ENCODE results near the gene HAUS2. TPM values are rescaled to one million over a fixed set of nuclear protein-coding genes. Genes with fewer than 3 reads are reported as not detected.
"Not testable (repeated sequence)": the region's sequence is repeated elsewhere in the genome, so short reads cannot be mapped to it uniquely, and the experiment has no call there.

HAUS2 gene
- total and polyA plus RNA-seq, 2 donors from 2014 or later: 6.6 to 17.4 TPM

GRCh38 chr15:42553554-42553953, 4.9 kb downstream of the HAUS2 start:
- Histone ChIP-seq H3K36me3 (ENCODE audit: control insufficient read depth in 2 of 3, insufficient read depth in 3 of 3, low read length in 3 of 3) (no peaks in the 10 kb centered on the region), H3K4me1 (ENCODE audit: control insufficient read depth in 2 of 3, insufficient read depth in 2 of 3, low read depth in 1 of 3, low read length in 3 of 3) (no peaks in the 10 kb centered on the region), H3K9me3 (ENCODE audit: control insufficient read depth in 2 of 3, insufficient read depth in 1 of 3, low read length in 3 of 3) (no peaks in the 10 kb centered on the region), H3K9ac (ENCODE audit: low read length in 3 of 3) (no peak overlapping the region), H3K4me3 (ENCODE audit: low read length in 3 of 3) (no peak overlapping the region), H3K27ac (ENCODE audit: low read depth in 2 of 2, low read length in 2 of 2) (no peak overlapping the region), H3K27me3 (ENCODE audit: control insufficient read depth, insufficient read depth, low read length) (no peaks in the 10 kb centered on the region)
- TF ChIP-seq CTCF (IDR thresholded peaks at IDR 0.05; ENCODE audit: borderline replicate concordance, extremely low read depth, insufficient read depth): no peak
- DNase-seq (no peak), FAIRE-seq (no peak)
- intact Hi-C loops (cut with DNase I): no loop called here

- H3K36me3 ChIP-seq (ENCODE audit: control insufficient read depth in 2 of 3, insufficient read depth in 3 of 3, low read length in 3 of 3); intact Hi-C loops (cut with DNase I); H3K9me3 ChIP-seq (ENCODE audit: control insufficient read depth in 2 of 3, insufficient read depth in 1 of 3, low read length in 3 of 3); FAIRE-seq; H3K27ac ChIP-seq (ENCODE audit: low read depth in 2 of 2, low read length in 2 of 2); H3K27me3 ChIP-seq (ENCODE audit: control insufficient read depth, insufficient read depth, low read length); DNase-seq; H3K4me1 ChIP-seq (ENCODE audit: control insufficient read depth in 2 of 3, insufficient read depth in 2 of 3, low read depth in 1 of 3, low read length in 3 of 3); H3K4me3 ChIP-seq (ENCODE audit: low read length in 3 of 3); H3K9ac ChIP-seq (ENCODE audit: low read length in 3 of 3): not testable (repeated sequence)
Observed at GRCh38 chr15:42556550-42557207, 8.0 kb downstream of the HAUS2 start.

- no peak for DNase-seq
- Histone ChIP-seq H3K4me1 (ENCODE audit: control insufficient read depth in 2 of 3, insufficient read depth in 2 of 3, low read depth in 1 of 3, low read length in 3 of 3) (no peaks in the 10 kb centered on the region), H3K9me3 (ENCODE audit: control insufficient read depth in 2 of 3, insufficient read depth in 1 of 3, low read length in 3 of 3) (no peaks in the 10 kb centered on the region), H3K27me3 (ENCODE audit: control insufficient read depth, insufficient read depth, low read length) (no peaks in the 10 kb centered on the region), H3K27ac (ENCODE audit: low read depth in 2 of 2, low read length in 2 of 2) (no peak overlapping the region), H3K36me3 (ENCODE audit: control insufficient read depth in 2 of 3, insufficient read depth in 3 of 3, low read length in 3 of 3) (peaks cover 0 to 7% (median 0%) of the 10 kb centered on the region in 3 donors), H3K9ac (ENCODE audit: low read length in 3 of 3) (no peak overlapping the region), H3K4me3 (ENCODE audit: low read length in 3 of 3) (no peak overlapping the region)
- intact Hi-C loops (cut with DNase I): no loop called here
- no peak for FAIRE-seq
- no peak for TF ChIP-seq CTCF (IDR thresholded peaks at IDR 0.05; ENCODE audit: borderline replicate concordance, extremely low read depth, insufficient read depth)
Observed at GRCh38 chr15:42558739-42559138, 10.1 kb downstream of the HAUS2 start.

GRCh38 chr15:42575188-42576039, 26.8 kb downstream of the HAUS2 start, which contains the start of gene STARD9:
Gene STARD9 (plus strand): TSS chr15:42575606. CDS start chr15:42575716, 110 bp downstream.
- intact Hi-C loops (cut with DNase I): no loop called here
- FAIRE-seq: no peak
- no peaks in the 10 kb centered on the region for H3K27me3 ChIP-seq (ENCODE audit: control insufficient read depth, insufficient read depth, low read length)

More at GRCh38 chr15:42575188-42576039, 26.8 kb downstream of the HAUS2 start, which contains the start of gene STARD9:
- Histone ChIP-seq H3K9me3 (ENCODE audit: control insufficient read depth in 2 of 3, insufficient read depth in 1 of 3, low read length in 3 of 3) (no peaks in the 10 kb centered on the region), H3K4me3 (ENCODE audit: low read length in 3 of 3) (peak within 1 kb of the TSS; percentile 45 to 80 (median 80)), H3K27ac (ENCODE audit: low read depth in 2 of 2, low read length in 2 of 2) (peak within 1 kb of the TSS; percentile 57 to 64), H3K36me3 (ENCODE audit: control insufficient read depth in 2 of 3, insufficient read depth in 3 of 3, low read length in 3 of 3) (no peaks in the 10 kb centered on the region), H3K4me1 (ENCODE audit: control insufficient read depth in 2 of 3, insufficient read depth in 2 of 3, low read depth in 1 of 3, low read length in 3 of 3) (peaks cover 0 to 5% (median 5%) of the 10 kb centered on the region in 3 donors), H3K9ac (ENCODE audit: low read length in 3 of 3) (peak within 1 kb of the TSS; percentile 11 to 69 (median 55))
- no peak for TF ChIP-seq CTCF (IDR thresholded peaks at IDR 0.05; ENCODE audit: borderline replicate concordance, extremely low read depth, insufficient read depth)
- DNase-seq: peak; percentile 99

Data from kidney (tissue), 14 donors.